HepG2 (cell line): Measurements from ENCODE around the gene MXD1. TPM values are rescaled to one million over a fixed set of nuclear protein-coding genes. Genes with fewer than 3 reads are reported as not detected.

Source experiments
- ATF7-NPFF ChIP-seq: sonication (generic); formaldehyde crosslinking; IDR thresholded peaks from 2 replicates; pipeline ENCODE4 v1.8.1; 2023; ENCODE audit warnings: mild to moderate bottlenecking, low read depth, missing genetic modification reagents, moderate library complexity
- BCL3 ChIP-seq: sonication (generic); formaldehyde crosslinking; IDR thresholded peaks from 2 replicates; pipeline ENCODE4 v1.5.1; 2020; ENCODE audit warnings: mild to moderate bottlenecking, missing genetic modification reagents, moderate library complexity
- ETS1 ChIP-seq: sonication (generic); formaldehyde crosslinking; IDR thresholded peaks from 2 replicates; pipeline ENCODE4 v1.4.0; 2020; ENCODE audit warnings: missing genetic modification reagents
- FLYWCH1 ChIP-seq: sonication (generic); formaldehyde crosslinking; IDR thresholded peaks from 2 replicates; pipeline ENCODE4 v1.8.1; 2023; ENCODE audit warnings: mild to moderate bottlenecking, missing genetic modification reagents
- GLI4 ChIP-seq: sonication (generic); formaldehyde crosslinking; IDR thresholded peaks from 2 replicates; pipeline ENCODE4 v1.5.1; 2020; ENCODE audit warnings: missing genetic modification reagents, mild to moderate bottlenecking, moderate library complexity, borderline replicate concordance
- HNF4G ChIP-seq, 2 experiments: sonication (generic) in 1 of 2; formaldehyde crosslinking in 1 of 2; IDR thresholded peaks; 2 replicates each; pipeline versions ENCODE4 v1.4.0 to v1.6.1; 2011 to 2020; ENCODE audit warnings: borderline replicate concordance in 2 of 2, low read depth in 2 of 2, mild to moderate bottlenecking in 2 of 2, low read length in 1 of 2, missing genetic modification reagents in 1 of 2, moderate library complexity in 1 of 2
- KAT7 ChIP-seq: IDR thresholded peaks from 2 replicates; pipeline ENCODE4 v1.6.1; 2018; ENCODE audit warnings: borderline replicate concordance, missing compliant biosample characterization
- KLF6 ChIP-seq: IDR thresholded peaks from 2 replicates; pipeline ENCODE4 v1.8.0; 2016; ENCODE audit warnings: missing biosample characterization, missing genetic modification reagents
- PRDM10 ChIP-seq: sonication (generic); formaldehyde crosslinking; IDR thresholded peaks from 2 replicates; pipeline ENCODE4 v1.4.0; 2020; ENCODE audit warnings: low read depth, missing genetic modification reagents
- PTBP1 ChIP-seq: fragments of 200-400 bp; formaldehyde crosslinking; IDR thresholded peaks from 2 replicates; pipeline ENCODE4 v1.6.1; 2018; ENCODE audit warnings: low read length, low read depth; ENCODE audit not compliant: poor library complexity, severe bottlenecking
- RAD51 ChIP-seq: fragments of 450-650 bp; IDR thresholded peaks from 2 replicates; pipeline ENCODE4 v1.6.1; 2016; ENCODE audit warnings: borderline replicate concordance
- SNAPC5 ChIP-seq: sonication (generic); formaldehyde crosslinking; IDR thresholded peaks from 2 replicates; pipeline ENCODE4 v1.8.1; 2023; ENCODE audit warnings: mild to moderate bottlenecking, missing genetic modification reagents, borderline replicate concordance
- THRA ChIP-seq: sonication (generic); formaldehyde crosslinking; IDR thresholded peaks from 2 replicates; pipeline ENCODE4 v1.4.0; 2020; ENCODE audit warnings: missing genetic modification reagents, borderline replicate concordance
- TP53 ChIP-seq: sonication (generic); formaldehyde crosslinking; conservative IDR thresholded peaks from 2 replicates; pipeline ENCODE4 v1.4.0; 2020; ENCODE audit warnings: missing genetic modification reagents
- ZFP36L2 ChIP-seq: sonication (generic); formaldehyde crosslinking; IDR thresholded peaks from 2 replicates; pipeline ENCODE4 v1.4.0; 2020; ENCODE audit warnings: missing genetic modification reagents
- ZNF296 ChIP-seq: sonication (generic); formaldehyde crosslinking; conservative IDR thresholded peaks from 2 replicates; pipeline ENCODE4 v1.5.0; 2020; ENCODE audit warnings: mild to moderate bottlenecking, missing genetic modification reagents
- ZNF430 ChIP-seq: sonication (generic); formaldehyde crosslinking; IDR thresholded peaks from 2 replicates; pipeline ENCODE4 v1.9.0; 2021; ENCODE audit warnings: mild to moderate bottlenecking, missing genetic modification reagents
- ZNF550 ChIP-seq: sonication (generic); formaldehyde crosslinking; IDR thresholded peaks from 2 replicates; pipeline ENCODE4 v1.4.0; 2020; ENCODE audit warnings: mild to moderate bottlenecking, missing genetic modification reagents, borderline replicate concordance
- ZNF570 ChIP-seq: sonication (generic); formaldehyde crosslinking; IDR thresholded peaks from 2 replicates; pipeline ENCODE4 v1.4.0; 2020; ENCODE audit warnings: mild to moderate bottlenecking, missing genetic modification reagents, borderline replicate concordance
- ZNF672 ChIP-seq: sonication (generic); formaldehyde crosslinking; IDR thresholded peaks from 2 replicates; pipeline ENCODE4 v1.8.1; 2022; ENCODE audit warnings: missing genetic modification reagents
- ZNF891 ChIP-seq: sonication (generic); formaldehyde crosslinking; IDR thresholded peaks from 2 replicates; pipeline ENCODE4 v1.5.0; 2020; ENCODE audit warnings: mild to moderate bottlenecking, missing genetic modification reagents
- polyA plus RNA-seq, 8 experiments: library from polyadenylated mRNA; depleted of rRNA in 3 of 8; stranded (reverse) in 7 of 8; unstranded in 1 of 8; fragments of >200 nt; fragmentation: Illumina TruSeq in 4 of 8; extraction: Trizol in 4 of 8; gene quantifications; 2 replicates each; pipeline versions ENCODE4 v1.2.1 to v1.2.3, GENCODE V29; 2011 to 2016; ENCODE audit warnings: low read depth in 4 of 8, missing spikeins in 1 of 8, mixed read lengths in 1 of 8; ENCODE audit not compliant: insufficient read depth in 1 of 8
- total RNA-seq, 5 experiments: library from RNA; depleted of rRNA; stranded (reverse); fragments of >200 nt; fragmentation: Illumina TruSeq; extraction: Trizol; gene quantifications; 2 replicates each; pipeline ENCODE4 v1.2.3, GENCODE V29; 2016; ENCODE audit warnings: low read depth in 1 of 5

MXD1 gene
- total and polyA plus RNA-seq, 2 of the 13 experiments (the other 11 are each of a cell fraction or from before 2014, with no cell fraction given), result 6.4 to 14.9 TPM

- TF ChIP-seq HNF4G (IDR thresholded peaks at IDR 0.05; ENCODE audit: borderline replicate concordance, low read depth, low read length), result peak; percentile 81; the same call in 1 of the 2 replicates
- TF ChIP-seq HNF4G (CRISPR knock-in tag; IDR thresholded peaks at IDR 0.05; ENCODE audit: borderline replicate concordance, low read depth), result no peak
- TF ChIP-seq KLF6 (CRISPR knock-in tag), result 0 out of 2 replicates have a peak, but pooled peaks have one; percentile 50
- peak; percentile 30; the same call in 1 of the 2 replicates for TF ChIP-seq THRA (CRISPR knock-in tag)
- no peak for TF ChIP-seq BCL3 (CRISPR knock-in tag)
- no peak for TF ChIP-seq ZNF570 (CRISPR knock-in tag)
- no peak for TF ChIP-seq PTBP1
- no peak for TF ChIP-seq ZNF430 (CRISPR knock-in tag)
- no peak for TF ChIP-seq ETS1 (CRISPR knock-in tag)
- no peak for TF ChIP-seq SNAPC5
- no peak for TF ChIP-seq ZFP36L2 (CRISPR knock-in tag)
- no peak for TF ChIP-seq KAT7 (CRISPR knock-in tag)
- no peak for TF ChIP-seq ZNF550 (CRISPR knock-in tag)
- TF ChIP-seq ZNF672 (CRISPR knock-in tag), result no peak
- no peak for TF ChIP-seq ZNF891
- TF ChIP-seq FLYWCH1, result no peak
- TF ChIP-seq ATF7-NPFF (CRISPR knock-in tag), result no peak
- no peak for TF ChIP-seq PRDM10 (CRISPR knock-in tag)
- no peak for TF ChIP-seq TP53 (CRISPR knock-in tag)
- no peak for TF ChIP-seq RAD51
- no peak for TF ChIP-seq GLI4 (CRISPR knock-in tag)
- TF ChIP-seq ZNF296 (CRISPR knock-in tag), result no peak
Measured at GRCh38 chr2:69926849-69927515, 12.1 kb downstream of the MXD1 start (continued).
